ENCODE measurements around the gene PLA2G3. TPM values are rescaled to one million over a fixed set of nuclear protein-coding genes. Genes with fewer than 3 reads are reported as not detected.

Gene PLA2G3
- total and polyA plus RNA-seq, 2 of the 13 experiments (the other 11 are each of a cell fraction or from before 2014, with no cell fraction given), result 0.12 to 0.42 TPM

GRCh38 chr22:31151872-31152271, 11.6 kb upstream of the PLA2G3 start (continued):
- TF ChIP-seq ZBTB4 (CRISPR knock-in tag; IDR thresholded peaks at IDR 0.05; ENCODE audit: borderline replicate concordance) (no peak), THAP11 (CRISPR knock-in tag; IDR thresholded peaks at IDR 0.05) (no peak), ADNP (CRISPR knock-in tag; IDR thresholded peaks at IDR 0.05) (no peak)

GRCh38 chr22:31150615-31151014, 10.3 kb upstream of the PLA2G3 start:
- peak; percentile 96 for FAIRE-seq
- Histone ChIP-seq H2AFZ (ENCODE audit: low read length) (no peak overlapping the region), H3K4me1 (ENCODE audit: insufficient read depth, low read length) (peaks cover 27% of the 10 kb centered on the region), H3K9me3 (ENCODE audit: low read length) (no peaks in the 10 kb centered on the region), H3K79me2 (ENCODE audit: insufficient read depth, low read length) (no peaks in the 10 kb centered on the region), H3K27me3 (ENCODE audit: control insufficient read depth in 1 of 2, insufficient read depth in 2 of 2, low read length in 2 of 2) (peaks cover 2 to 4% of the 10 kb centered on the region in 2 experiments; a peak in 2 of 5 replicates), H3K4me2 (ENCODE audit: low read depth, low read length) (peak overlapping the region; percentile 47; the same call in 1 of the 2 replicates), H3K27ac (ENCODE audit: extremely low read length, insufficient read depth, low read length) (no peak overlapping the region), H4K20me1 (ENCODE audit: insufficient read depth, low read length) (no peaks in the 10 kb centered on the region), H3K4me3 (replicated peaks in 1 of 3; ENCODE audit: insufficient read depth in 1 of 3, low read depth in 2 of 3, low read length in 3 of 3) (no peak overlapping the region), H3K36me3 (replicated peaks in 1 of 2; ENCODE audit: control insufficient read depth in 1 of 2, insufficient read depth in 2 of 2, low read length in 2 of 2) (no peaks in the 10 kb centered on the region), H3K9ac (ENCODE audit: insufficient read depth, low read depth, low read length) (no peak overlapping the region)
- TF ChIP-seq BRCA1 (CRISPR knock-in tag; IDR thresholded peaks at IDR 0.05) (no peak), HNRNPLL (IDR thresholded peaks at IDR 0.05; ENCODE audit: low read depth, low read length, poor library complexity, severe bottlenecking) (no peak), YEATS4 (CRISPR knock-in tag; IDR thresholded peaks at IDR 0.05; ENCODE audit: borderline replicate concordance) (0 out of 2 replicates have a peak, but pooled peaks have one; percentile 30), HNF4G (IDR thresholded peaks at IDR 0.05; ENCODE audit: borderline replicate concordance, low read depth, low read length) (peak; percentile 49; the same call in 1 of the 2 replicates), HNF4G (CRISPR knock-in tag; IDR thresholded peaks at IDR 0.05; ENCODE audit: borderline replicate concordance, low read depth) (no peak), HNF4A (CRISPR knock-in tag; IDR thresholded peaks at IDR 0.05) (peak; percentile 67), ELF1 (CRISPR knock-in tag; IDR thresholded peaks at IDR 0.05) (no peak), ZFY (CRISPR knock-in tag; IDR thresholded peaks at IDR 0.05) (no peak)
- TF ChIP-seq, protein P1, sequence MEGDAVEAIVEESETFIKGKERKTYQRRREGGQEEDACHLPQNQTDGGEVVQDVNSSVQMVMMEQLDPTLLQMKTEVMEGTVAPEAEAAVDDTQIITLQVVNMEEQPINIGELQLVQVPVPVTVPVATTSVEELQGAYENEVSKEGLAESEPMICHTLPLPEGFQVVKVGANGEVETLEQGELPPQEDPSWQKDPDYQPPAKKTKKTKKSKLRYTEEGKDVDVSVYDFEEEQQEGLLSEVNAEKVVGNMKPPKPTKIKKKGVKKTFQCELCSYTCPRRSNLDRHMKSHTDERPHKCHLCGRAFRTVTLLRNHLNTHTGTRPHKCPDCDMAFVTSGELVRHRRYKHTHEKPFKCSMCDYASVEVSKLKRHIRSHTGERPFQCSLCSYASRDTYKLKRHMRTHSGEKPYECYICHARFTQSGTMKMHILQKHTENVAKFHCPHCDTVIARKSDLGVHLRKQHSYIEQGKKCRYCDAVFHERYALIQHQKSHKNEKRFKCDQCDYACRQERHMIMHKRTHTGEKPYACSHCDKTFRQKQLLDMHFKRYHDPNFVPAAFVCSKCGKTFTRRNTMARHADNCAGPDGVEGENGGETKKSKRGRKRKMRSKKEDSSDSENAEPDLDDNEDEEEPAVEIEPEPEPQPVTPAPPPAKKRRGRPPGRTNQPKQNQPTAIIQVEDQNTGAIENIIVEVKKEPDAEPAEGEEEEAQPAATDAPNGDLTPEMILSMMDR (CRISPR knock-in tag; IDR thresholded peaks at IDR 0.05), result peak; percentile 51
- BruUV-seq (replicated peaks), result no TSS peak
- in situ Hi-C loops (cut with HindIII; ENCODE audit: extremely low pct_ligation_motif_present, low pct_unique_long_range_greater_than_20kb), result no loop called here
- 3% methylated on average over 3 of the region's 3 CpGs for WGBS (ENCODE audit: low lambda C conversion rate)
- intact Hi-C loops (cut with micrococcal nuclease; ENCODE audit: unreplicated experiment), result no loop called here
- ChIA-PET CTCF (ENCODE audit: low intra/inter-chr PET ratio, low total read pairs) (interaction anchor here (1.0 to 3.0 kb wide), 2 partner anchors 43 to 203 kb away, joined by 3 to 17 read pairs; partner anchors contain the start of gene SELENOM), POLR2A (interaction anchor here (1.2 to 1.9 kb wide), 2 partner anchors 9 to 182 kb away, joined by 3 to 9 read pairs; partner anchors contain the start of genes RNF185 and TUG1)
- peak; percentile 83 for ATAC-seq
- DNase-seq (ENCODE audit: low spot score), result peak; percentile 60
